HepG2 (cell line): ENCODE measurements around the gene CEP104. TPM values are rescaled to one million over a fixed set of nuclear protein-coding genes. Genes with fewer than 3 reads are reported as not detected.

Experiments
- ARNT ChIP-seq: fragments of 450-650 bp; IDR thresholded peaks from 2 replicates; pipeline ENCODE4 v1.6.1; 2017
- DBP ChIP-seq: sonication (generic); formaldehyde crosslinking; IDR thresholded peaks from 2 replicates; pipeline ENCODE4 v1.4.0; 2020; ENCODE audit warnings: missing genetic modification reagents; ENCODE audit errors: not compliant biosample characterization
- DZIP1 ChIP-seq: sonication (generic); formaldehyde crosslinking; IDR thresholded peaks from 2 replicates; pipeline ENCODE4 v1.5.0; 2020; ENCODE audit warnings: mild to moderate bottlenecking, missing genetic modification reagents
- HMG20A ChIP-seq: IDR thresholded peaks from 2 replicates; pipeline ENCODE4 v1.6.1; 2016; ENCODE audit warnings: borderline replicate concordance
- KAT7 ChIP-seq: IDR thresholded peaks from 2 replicates; pipeline ENCODE4 v1.6.1; 2018; ENCODE audit warnings: borderline replicate concordance, missing compliant biosample characterization
- KAT8 ChIP-seq: IDR thresholded peaks from 2 replicates; pipeline ENCODE4 v1.6.1; 2016; ENCODE audit warnings: missing genetic modification reagents, missing compliant biosample characterization
- LCORL ChIP-seq, 2 experiments: fragments of 450-650 bp in 1 of 2; sonication (generic) in 1 of 2; formaldehyde crosslinking in 1 of 2; IDR thresholded peaks; 2 replicates each; pipeline versions ENCODE4 v1.5.0 to v1.6.1; 2017 to 2020; ENCODE audit warnings: antibody characterized with exemption in 1 of 2, missing genetic modification reagents in 1 of 2
- NCOA1 ChIP-seq: sonication (generic); formaldehyde crosslinking; IDR thresholded peaks from 2 replicates; pipeline ENCODE4 v1.9.0; 2021; ENCODE audit warnings: missing genetic modification reagents
- PAXIP1 ChIP-seq: sonication (generic); formaldehyde crosslinking; conservative IDR thresholded peaks from 2 replicates; pipeline ENCODE4 v1.4.0; 2020; ENCODE audit warnings: mild to moderate bottlenecking, missing genetic modification reagents, moderate library complexity
- RBFOX2 ChIP-seq: fragments of 200-400 bp; formaldehyde crosslinking; IDR thresholded peaks from 2 replicates; pipeline ENCODE4 v1.6.1; 2017; ENCODE audit warnings: low read depth, mild to moderate bottlenecking, low read length
- REPIN1 ChIP-seq: sonication (generic); formaldehyde crosslinking; IDR thresholded peaks from 2 replicates; pipeline ENCODE4 v1.8.0; 2022; ENCODE audit warnings: missing genetic modification reagents, low read depth, mild to moderate bottlenecking, borderline replicate concordance
- SP2 ChIP-seq: sonication (generic); formaldehyde crosslinking; IDR thresholded peaks from 2 replicates; pipeline ENCODE4 v1.5.1; 2020; ENCODE audit warnings: mild to moderate bottlenecking, missing genetic modification reagents
- TEF ChIP-seq: sonication (generic); formaldehyde crosslinking; IDR thresholded peaks from 2 replicates; pipeline ENCODE4 v1.5.0; 2020; ENCODE audit warnings: missing genetic modification reagents
- THAP11 ChIP-seq: IDR thresholded peaks from 2 replicates; pipeline ENCODE4 v1.6.1; 2016; ENCODE audit warnings: missing biosample characterization, missing genetic modification reagents
- ZBTB26 ChIP-seq: IDR thresholded peaks from 2 replicates; pipeline ENCODE4 v1.6.1; 2016; ENCODE audit warnings: missing compliant biosample characterization, missing genetic modification reagents, borderline replicate concordance
- ZBTB3 ChIP-seq: sonication (generic); formaldehyde crosslinking; IDR thresholded peaks from 2 replicates; pipeline ENCODE4 v1.4.0; 2020; ENCODE audit warnings: low read depth, mild to moderate bottlenecking, moderate library complexity, missing genetic modification reagents, borderline replicate concordance
- ZNF260 ChIP-seq: sonication (generic); formaldehyde crosslinking; IDR thresholded peaks from 2 replicates; pipeline ENCODE4 v1.4.0; 2020; ENCODE audit warnings: missing genetic modification reagents, low read depth, mild to moderate bottlenecking, borderline replicate concordance
- ZNF30 ChIP-seq: sonication (generic); formaldehyde crosslinking; IDR thresholded peaks from 2 replicates; pipeline ENCODE4 v1.5.0; 2020; ENCODE audit warnings: mild to moderate bottlenecking, missing genetic modification reagents
- ZNF44 ChIP-seq: sonication (generic); formaldehyde crosslinking; IDR thresholded peaks from 2 replicates; pipeline ENCODE4 v1.5.1; 2020; ENCODE audit warnings: mild to moderate bottlenecking, missing genetic modification reagents
- ZNF563 ChIP-seq: sonication (generic); formaldehyde crosslinking; IDR thresholded peaks from 2 replicates; pipeline ENCODE4 v1.8.0; 2022; ENCODE audit warnings: mild to moderate bottlenecking, moderate library complexity, missing genetic modification reagents
- polyA plus RNA-seq, 8 experiments: library from polyadenylated mRNA; depleted of rRNA in 3 of 8; stranded (reverse) in 7 of 8; unstranded in 1 of 8; fragments of >200 nt; fragmentation: Illumina TruSeq in 4 of 8; extraction: Trizol in 4 of 8; gene quantifications; 2 replicates each; pipeline versions ENCODE4 v1.2.1 to v1.2.3, GENCODE V29; 2011 to 2016; ENCODE audit warnings: low read depth in 4 of 8, missing spikeins in 1 of 8, mixed read lengths in 1 of 8; ENCODE audit not compliant: insufficient read depth in 1 of 8
- total RNA-seq, 5 experiments: library from RNA; depleted of rRNA; stranded (reverse); fragments of >200 nt; fragmentation: Illumina TruSeq; extraction: Trizol; gene quantifications; 2 replicates each; pipeline ENCODE4 v1.2.3, GENCODE V29; 2016; ENCODE audit warnings: low read depth in 1 of 5

Gene CEP104
- total and polyA plus RNA-seq, 2 of the 13 experiments (the other 11 are each of a cell fraction or from before 2014, with no cell fraction given), result 20.4 to 30.1 TPM

- TF ChIP-seq KAT7 (CRISPR knock-in tag), result 0 out of 2 replicates have a peak, but pooled peaks have one; percentile 17
- TF ChIP-seq HMG20A (CRISPR knock-in tag), result 0 out of 2 replicates have a peak, but pooled peaks have one; percentile 17
- TF ChIP-seq NCOA1 (CRISPR knock-in tag), result peak; percentile 28; the same call in 1 of the 2 replicates
- TF ChIP-seq ARNT, result no peak
- TF ChIP-seq REPIN1 (CRISPR knock-in tag), result peak; percentile 93
- TF ChIP-seq RBFOX2, result peak; percentile 93
- TF ChIP-seq PAXIP1, result peak; percentile 97
- TF ChIP-seq DBP, result peak; percentile 51
- TF ChIP-seq SP2 (CRISPR knock-in tag), result no peak
- TF ChIP-seq ZNF563 (CRISPR knock-in tag), result no peak
- no peak for TF ChIP-seq ZNF30 (CRISPR knock-in tag)
- no peak for TF ChIP-seq LCORL (IDR thresholded peaks at IDR 0.05)
- peak; percentile 59 for TF ChIP-seq LCORL (CRISPR knock-in tag; IDR thresholded peaks at IDR 0.05)
- TF ChIP-seq DZIP1, result no peak
- TF ChIP-seq TEF, result peak; percentile 48; the same call in 1 of the 2 replicates
- TF ChIP-seq ZNF44, result no peak; the same call in 1 of the 2 replicates
- no peak; the same call in 1 of the 2 replicates for TF ChIP-seq ZBTB3 (CRISPR knock-in tag)
- peak; percentile 42; the same call in 1 of the 2 replicates for TF ChIP-seq THAP11 (CRISPR knock-in tag)
- peak; percentile 35 for TF ChIP-seq KAT8 (CRISPR knock-in tag)
- no peak for TF ChIP-seq ZNF260 (CRISPR knock-in tag)
- peak; percentile 80 for TF ChIP-seq ZBTB26 (CRISPR knock-in tag)
Observed at GRCh38 chr1:3775490-3776230, 81.4 kb downstream of the CEP104 start (continued).
